Left lung (tissue), 10 donors: ENCODE measurements around the gene CHCHD6. TPM values are rescaled to one million over a fixed set of nuclear protein-coding genes. Genes with fewer than 3 reads are reported as not detected.

ENCODE experiments used
- ATAC-seq: fragments of 200-7000 bp; cut with Tn5 transposase; one replicate; pipeline ENCODE4 v1.9.1; 2020; ENCODE audit warnings: moderate library complexity
- DNase-seq, 4 donors: peaks; one replicate each; pipeline ENCODE4 v3.0.0-alpha.2; 2013 to 2020
- H3K27ac ChIP-seq, 2 donors: fragments of 200-600 bp; sonication (generic) in 1 of 2; one replicate each; pipeline versions ENCODE4 v1.5.0 to v1.8.0; 2020 to 2021
- H3K27me3 ChIP-seq, 2 donors: fragments of 200-600 bp; sonication (generic) in 1 of 2; one replicate each; pipeline versions ENCODE4 v1.5.0 to v1.8.0; 2020 to 2021
- H3K36me3 ChIP-seq, 2 donors: fragments of 200-600 bp; sonication (generic) in 1 of 2; one replicate each; pipeline versions ENCODE4 v1.5.0 to v1.8.0; 2020 to 2021
- H3K4me1 ChIP-seq, 2 donors: fragments of 200-600 bp; one replicate each; pipeline ENCODE4 v1.8.0; 2021
- H3K4me3 ChIP-seq, 2 donors: fragments of 200-600 bp; sonication (generic) in 1 of 2; one replicate each; pipeline versions ENCODE4 v1.5.0 to v1.8.0; 2020 to 2021; ENCODE audit warnings: mild to moderate bottlenecking in 1 of 2
- H3K9me3 ChIP-seq, 2 donors: fragments of 200-600 bp; sonication (generic) in 1 of 2; one replicate each; pipeline versions ENCODE4 v1.5.0 to v1.8.0; 2020 to 2021
- CTCF ChIP-seq, 2 donors: fragments of 200-600 bp; sonication (generic) in 1 of 2; IDR thresholded peaks; one replicate each; pipeline versions ENCODE4 v1.5.0 to v1.8.0; 2021; ENCODE audit warnings: antibody characterized with exemption in 2 of 2
- intact Hi-C, 2 donors: fragments of 100-400 bp; cut with DNase I; formaldehyde crosslinking; loops; one replicate each; pipeline versions ENCODE4 v1.11.2 to v1.14.2; 2022
- polyA plus RNA-seq, 6 donors: library from polyadenylated mRNA; unstranded; fragments of 120-200 nt; gene quantifications; one replicate each; pipeline ENCODE4 v1.2.1, GENCODE V29; 2013; ENCODE audit not compliant: insufficient read length in 6 of 6
- total RNA-seq, 2 donors: library from RNA; stranded (reverse); fragmentation: NEBNext Ultra II Directional; extraction: Animal tissue kit (Norgen Biotek cat#: 25700); gene quantifications; one replicate each; pipeline ENCODE4 v1.2.1, GENCODE V29; 2021
- donor health status: DM: no; HTN: yes; CAD: no.
- donor health status: DM: no; HTN: no; CAD: no.

CHCHD6 gene
- total and polyA plus RNA-seq, 8 donors = 11.8 to 21.1 (median 18.4) TPM

GRCh38 chr3:126998728-126999127, 294.7 kb downstream of the CHCHD6 start:
- no peak for DNase-seq
- H3K9me3 ChIP-seq = no peaks in the 10 kb centered on the region
- no peak overlapping the region for H3K4me3 ChIP-seq
- no peaks in the 10 kb centered on the region for H3K36me3 ChIP-seq
- no peaks in the 10 kb centered on the region for H3K27me3 ChIP-seq
- intact Hi-C loops = no loop called here
- ATAC-seq = no peak
- peak overlapping the region in 1 of 2 donors; percentile 28 for H3K27ac ChIP-seq
- peaks cover 23 to 48% of the 10 kb centered on the region in 2 donors for H3K4me1 ChIP-seq
- no peak for TF ChIP-seq CTCF (IDR thresholded peaks at IDR 0.05)

GRCh38 chr3:126999383-126999782, 295.3 kb downstream of the CHCHD6 start:
- no peaks in the 10 kb centered on the region for H3K9me3 ChIP-seq
- no peak for ATAC-seq
- no peaks in the 10 kb centered on the region for H3K27me3 ChIP-seq
- TF ChIP-seq CTCF (IDR thresholded peaks at IDR 0.05) = no peak
- H3K4me3 ChIP-seq = no peak overlapping the region
- peak overlapping the region in 1 of 2 donors; percentile 28 for H3K27ac ChIP-seq
- intact Hi-C loops = no loop called here
- DNase-seq = no peak
- H3K36me3 ChIP-seq = no peaks in the 10 kb centered on the region
- peaks cover 20 to 44% of the 10 kb centered on the region in 2 donors for H3K4me1 ChIP-seq

GRCh38 chr3:127000119-127000518, 296.1 kb downstream of the CHCHD6 start:
- no peak overlapping the region for H3K27ac ChIP-seq
- DNase-seq = no peak
- no peak for ATAC-seq
- no peak overlapping the region for H3K4me3 ChIP-seq
- peaks cover 14 to 38% of the 10 kb centered on the region in 2 donors for H3K4me1 ChIP-seq
- H3K36me3 ChIP-seq = no peaks in the 10 kb centered on the region
- TF ChIP-seq CTCF (IDR thresholded peaks at IDR 0.05) = no peak
- intact Hi-C loops = no loop called here
- H3K27me3 ChIP-seq = no peaks in the 10 kb centered on the region
- H3K9me3 ChIP-seq = no peaks in the 10 kb centered on the region

- intact Hi-C loops = no loop called here
- ATAC-seq (no peak), DNase-seq (no peak)
- Histone ChIP-seq H3K9me3 (no peaks in the 10 kb centered on the region), H3K27me3 (no peaks in the 10 kb centered on the region), H3K36me3 (peaks cover 0 to 2% of the 10 kb centered on the region in 2 donors), H3K4me1 (peaks cover 14 to 38% of the 10 kb centered on the region in 2 donors), H3K4me3 (no peak overlapping the region), H3K27ac (no peak overlapping the region)
- no peak for TF ChIP-seq CTCF (IDR thresholded peaks at IDR 0.05)
Measured at GRCh38 chr3:127000761-127001160, 296.7 kb downstream of the CHCHD6 start.

GRCh38 chr3:127001486-127002194, 297.6 kb downstream of the CHCHD6 start:
- peak overlapping the region; percentile 72 to 83 for H3K27ac ChIP-seq

More at GRCh38 chr3:127001486-127002194, 297.6 kb downstream of the CHCHD6 start:
- H3K4me3 ChIP-seq = no peak overlapping the region
- ATAC-seq (no peak), DNase-seq (no peak)
- peaks cover 0 to 10% of the 10 kb centered on the region in 2 donors for H3K36me3 ChIP-seq
- no peak for TF ChIP-seq CTCF (IDR thresholded peaks at IDR 0.05)
- no peaks in the 10 kb centered on the region for H3K27me3 ChIP-seq
- no peaks in the 10 kb centered on the region for H3K9me3 ChIP-seq
- peaks cover 14 to 38% of the 10 kb centered on the region in 2 donors for H3K4me1 ChIP-seq
- intact Hi-C loops = no loop called here
